RKO (cell line): ENCODE measurements around the gene DPF3.

Experiments
- DNase-seq: peaks from one replicate; pipeline ENCODE4 v3.0.0-alpha.2; 2016; ENCODE audit warnings: low spot score

DPF3 gene

DNA sequence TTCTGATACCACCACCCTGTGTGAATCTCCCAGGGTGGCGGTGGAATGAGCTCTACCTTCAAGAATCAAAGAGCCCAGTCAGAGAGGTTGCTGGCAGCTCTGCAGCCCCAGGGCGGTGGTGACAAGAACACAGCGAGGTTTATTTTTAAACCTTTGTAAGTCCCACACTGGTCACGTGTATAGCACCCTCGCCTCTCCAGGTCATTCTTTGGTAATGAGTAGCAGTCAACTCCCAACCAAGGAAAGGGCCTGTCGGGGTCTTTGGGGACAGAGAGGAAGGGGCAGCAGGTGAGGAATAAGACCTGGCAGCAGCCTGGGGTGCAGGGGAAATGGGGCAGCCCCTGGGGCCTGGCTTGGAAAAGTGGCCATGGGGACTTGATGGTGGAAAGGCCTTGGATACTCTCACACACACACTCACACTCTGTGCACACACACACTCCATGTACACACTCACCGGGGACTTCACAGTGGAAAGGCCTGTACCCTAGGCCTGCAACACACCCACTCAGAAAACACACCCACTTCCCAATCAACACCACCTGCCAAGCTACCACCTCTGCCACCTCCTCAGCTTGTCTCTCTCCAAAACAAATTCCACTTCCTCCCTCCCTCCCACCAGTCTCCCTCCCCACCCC is 178.6 kb downstream of the DPF3 start:
- no peak for DNase-seq

DNA sequence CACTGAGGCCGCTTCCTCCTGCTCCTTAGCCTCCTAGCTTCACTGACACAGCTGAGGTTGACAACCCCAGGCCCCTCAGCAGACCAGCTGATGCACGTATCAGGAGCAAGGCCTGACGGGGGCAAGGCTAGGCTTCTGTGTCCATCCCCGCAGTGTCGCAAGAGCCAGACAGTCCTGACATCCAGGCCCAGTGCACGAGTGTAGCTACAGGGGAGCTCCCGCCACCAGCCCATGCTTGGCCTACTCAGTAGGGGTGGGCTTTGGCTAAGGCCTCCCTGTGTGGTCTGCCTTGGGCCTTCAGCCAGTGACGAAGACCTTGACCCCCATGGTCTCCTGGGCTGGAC is 179.1 kb downstream of the DPF3 start:
- DNase-seq, result no peak

DNA sequence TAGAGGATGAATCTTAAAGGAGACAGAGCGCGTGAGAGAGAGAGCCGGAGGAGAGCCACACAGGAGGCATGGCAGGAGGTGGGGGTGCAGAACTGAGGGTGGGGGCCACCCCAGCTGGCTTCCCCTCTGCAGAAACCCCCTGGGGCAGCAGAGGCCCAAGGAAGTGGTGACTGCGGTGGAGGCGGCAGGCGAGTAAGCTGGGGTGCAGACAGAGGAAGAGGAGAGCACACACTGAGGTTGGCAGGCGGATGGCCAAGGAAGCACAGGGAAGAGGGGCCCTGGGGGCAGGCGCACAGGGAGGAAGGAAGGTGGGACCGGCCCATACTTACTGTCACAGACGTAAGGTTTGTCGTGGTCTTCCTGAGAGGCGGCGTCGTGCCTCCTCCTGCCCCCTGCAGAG is 179.8 kb downstream of the DPF3 start:
- no peak for DNase-seq

DNA sequence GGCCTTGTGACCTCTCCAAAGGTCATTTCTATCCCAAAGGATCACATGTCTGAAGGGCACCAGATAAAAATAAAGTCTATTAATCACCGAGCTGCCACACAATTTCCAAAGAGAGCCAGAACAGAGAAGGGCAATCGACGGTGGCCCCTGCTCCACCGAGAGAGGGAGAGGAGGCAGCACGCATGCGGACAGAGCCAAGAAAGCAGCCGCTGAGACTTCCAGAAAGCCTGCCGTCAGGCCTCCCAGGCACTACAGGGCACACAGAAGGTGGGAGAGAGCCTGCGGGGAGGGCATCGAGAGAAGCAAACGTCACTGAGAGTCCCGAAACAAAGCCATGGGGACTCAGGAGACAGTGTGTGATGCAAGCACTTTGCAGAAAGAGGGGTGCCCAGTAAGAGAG is 182.0 kb downstream of the DPF3 start:
- DNase-seq, result no peak

DNA sequence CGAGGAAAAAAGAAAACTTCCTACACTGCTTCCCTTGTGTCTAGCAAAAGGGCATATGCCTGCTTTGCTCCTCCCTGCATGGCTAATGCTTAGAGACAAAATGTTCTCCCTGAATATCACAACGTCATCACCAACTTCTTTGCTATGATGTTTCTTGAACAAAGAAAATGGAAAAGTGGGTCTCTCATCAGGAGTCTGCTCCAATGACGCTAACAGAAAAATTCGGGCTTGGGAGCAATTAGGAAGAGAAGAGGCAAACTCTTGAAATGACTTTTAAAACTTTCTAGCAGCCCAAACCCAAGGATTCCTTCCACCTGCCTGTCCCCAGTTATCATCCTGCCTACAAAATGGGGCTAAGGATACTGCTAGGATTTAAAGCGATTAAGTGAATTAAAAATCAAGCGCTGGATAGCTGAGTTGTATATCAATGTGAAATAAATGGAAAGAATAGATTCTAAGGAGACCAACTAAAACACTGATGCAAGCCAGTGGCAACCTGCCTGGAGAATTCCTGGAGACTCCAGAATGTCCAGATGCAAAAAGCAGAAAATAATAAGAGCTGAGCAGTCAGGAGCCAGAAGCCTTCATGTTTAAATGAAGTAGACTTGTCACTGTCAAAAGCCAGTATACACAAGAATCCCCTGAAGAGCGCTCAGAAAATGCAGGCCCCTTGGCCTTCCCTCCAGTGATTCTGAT is 183.8 kb downstream of the DPF3 start:
- no peak for DNase-seq

DNA sequence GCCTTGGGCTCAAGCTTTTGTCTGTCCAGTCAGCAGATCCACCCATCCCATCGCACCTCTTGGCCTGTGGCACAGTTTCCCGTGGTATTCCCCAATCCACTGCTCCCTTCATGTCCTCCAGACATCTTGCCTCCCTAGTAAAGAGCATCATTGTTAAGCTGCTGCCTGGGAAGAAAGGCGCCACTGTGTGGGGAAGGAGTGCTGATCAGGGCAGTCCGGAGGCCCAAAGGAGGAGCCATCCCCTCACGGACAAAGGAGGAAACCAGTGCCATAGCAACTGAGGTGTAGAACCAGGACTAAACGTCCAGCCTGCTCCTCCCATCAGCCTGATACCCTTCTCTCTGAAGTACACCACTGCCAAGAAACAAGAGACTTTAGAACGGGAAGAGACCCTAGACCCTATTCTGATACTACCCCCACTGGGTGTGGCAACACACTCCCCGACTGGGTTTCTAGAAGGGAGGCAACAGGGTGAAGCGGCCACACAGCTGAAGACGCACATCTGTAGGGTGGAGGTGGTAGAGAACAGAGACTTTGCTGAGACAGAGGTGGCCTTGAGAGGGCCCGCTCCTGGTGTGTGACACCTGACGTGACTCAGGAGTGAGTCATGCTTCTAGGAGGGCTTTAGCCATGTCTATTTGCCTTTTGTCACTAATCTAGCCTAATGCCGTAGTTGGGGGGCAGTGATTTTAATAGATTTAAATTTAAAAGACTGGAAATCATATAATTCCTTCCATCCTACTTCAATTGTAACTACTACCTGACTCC is 185.0 kb downstream of the DPF3 start:
- no peak for DNase-seq

DNA sequence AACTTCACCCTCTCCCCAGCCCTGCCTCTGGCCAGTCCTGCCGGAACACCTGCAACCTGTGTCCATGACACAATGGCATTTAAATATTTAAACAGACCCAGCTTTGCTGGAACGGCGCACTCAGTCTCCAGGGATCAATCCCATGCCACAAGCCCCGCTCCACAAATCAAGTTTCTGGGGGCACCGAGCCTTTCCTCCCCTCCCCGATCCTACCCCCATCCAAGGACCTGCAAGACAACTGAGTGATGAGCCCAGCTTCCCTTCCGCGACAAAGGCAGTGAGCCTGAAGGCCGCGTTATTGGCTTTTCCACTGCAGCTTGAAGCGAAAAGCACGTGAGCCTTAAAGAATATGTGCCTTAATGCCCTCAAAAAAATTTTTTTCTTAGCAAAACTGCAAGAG is 185.7 kb downstream of the DPF3 start:
- DNase-seq, result no peak

DNA sequence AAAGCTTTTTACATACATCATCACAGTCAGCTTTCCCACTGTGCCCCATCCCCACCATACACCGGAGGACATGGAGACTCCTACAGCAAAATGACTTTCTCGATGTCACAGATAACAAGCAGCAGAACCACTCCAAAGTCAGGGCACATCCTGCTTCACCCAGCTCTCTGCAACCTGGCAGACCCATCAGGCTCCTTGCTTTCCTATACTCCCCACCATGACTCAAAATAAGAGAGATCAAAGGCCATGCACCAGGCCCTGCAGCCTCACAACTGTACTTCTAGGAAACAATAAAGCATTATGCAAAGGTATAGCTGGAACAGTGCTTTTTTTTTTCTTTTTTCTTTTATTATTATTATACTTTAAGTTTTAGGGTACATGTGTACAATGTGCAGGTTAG is 187.4 kb downstream of the DPF3 start:
- no peak for DNase-seq

DNA sequence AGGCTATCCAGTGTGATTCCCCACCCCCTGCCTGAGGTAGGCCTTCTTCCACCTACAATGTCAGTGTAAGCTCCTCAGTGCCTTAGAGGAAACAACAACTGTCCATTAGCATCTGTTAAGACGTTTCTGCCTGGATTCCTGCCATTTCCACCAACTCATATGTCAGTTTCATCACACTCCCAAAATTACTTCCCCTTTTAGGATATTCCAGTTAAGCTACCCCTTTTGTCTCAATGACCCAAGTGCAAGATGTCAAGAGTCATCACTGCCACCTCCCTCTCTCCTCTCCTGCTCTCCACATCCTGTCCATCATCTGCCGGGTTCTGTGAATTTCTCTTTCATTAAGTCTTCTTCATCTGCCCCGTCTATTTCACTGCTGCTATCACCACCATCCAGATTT is 189.4 kb downstream of the DPF3 start:
- DNase-seq, result no peak

DNA sequence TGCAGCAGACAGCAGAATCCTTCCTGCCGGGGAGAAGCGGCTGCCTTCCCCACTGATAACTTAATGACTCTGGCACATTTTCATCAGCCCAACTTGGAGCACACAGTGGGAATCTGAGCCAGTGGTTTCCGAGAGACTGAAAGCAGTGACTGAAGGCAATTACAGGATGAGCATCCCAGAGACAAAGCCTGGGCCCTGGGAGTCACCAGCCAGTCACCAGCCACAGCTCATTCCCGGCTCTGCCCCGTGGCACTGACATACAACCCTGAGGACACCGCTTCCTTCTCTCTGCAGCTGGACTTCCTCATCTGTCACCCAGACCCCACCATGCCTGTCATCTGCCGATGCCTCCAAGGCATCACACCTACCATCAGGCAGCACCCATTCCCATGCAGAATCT is 192.3 kb downstream of the DPF3 start:
- DNase-seq, result no peak

DNA sequence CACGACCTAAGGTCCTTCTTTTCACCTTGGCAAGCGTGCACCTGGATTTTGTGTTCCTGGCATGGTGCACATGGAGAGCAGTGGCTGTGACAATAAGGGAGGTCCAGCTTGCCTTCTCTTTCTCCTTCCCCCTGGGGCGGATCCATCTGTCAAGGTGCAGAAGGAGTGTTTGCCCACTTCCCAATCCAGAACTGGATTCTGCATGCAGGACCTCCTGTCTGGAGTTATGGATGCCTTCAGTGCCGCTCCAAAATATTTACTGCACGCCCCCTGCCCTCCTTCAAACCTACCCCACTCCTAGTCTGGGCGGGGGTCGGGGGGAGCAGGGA is 192.7 kb downstream of the DPF3 start:
- no peak for DNase-seq

DNA sequence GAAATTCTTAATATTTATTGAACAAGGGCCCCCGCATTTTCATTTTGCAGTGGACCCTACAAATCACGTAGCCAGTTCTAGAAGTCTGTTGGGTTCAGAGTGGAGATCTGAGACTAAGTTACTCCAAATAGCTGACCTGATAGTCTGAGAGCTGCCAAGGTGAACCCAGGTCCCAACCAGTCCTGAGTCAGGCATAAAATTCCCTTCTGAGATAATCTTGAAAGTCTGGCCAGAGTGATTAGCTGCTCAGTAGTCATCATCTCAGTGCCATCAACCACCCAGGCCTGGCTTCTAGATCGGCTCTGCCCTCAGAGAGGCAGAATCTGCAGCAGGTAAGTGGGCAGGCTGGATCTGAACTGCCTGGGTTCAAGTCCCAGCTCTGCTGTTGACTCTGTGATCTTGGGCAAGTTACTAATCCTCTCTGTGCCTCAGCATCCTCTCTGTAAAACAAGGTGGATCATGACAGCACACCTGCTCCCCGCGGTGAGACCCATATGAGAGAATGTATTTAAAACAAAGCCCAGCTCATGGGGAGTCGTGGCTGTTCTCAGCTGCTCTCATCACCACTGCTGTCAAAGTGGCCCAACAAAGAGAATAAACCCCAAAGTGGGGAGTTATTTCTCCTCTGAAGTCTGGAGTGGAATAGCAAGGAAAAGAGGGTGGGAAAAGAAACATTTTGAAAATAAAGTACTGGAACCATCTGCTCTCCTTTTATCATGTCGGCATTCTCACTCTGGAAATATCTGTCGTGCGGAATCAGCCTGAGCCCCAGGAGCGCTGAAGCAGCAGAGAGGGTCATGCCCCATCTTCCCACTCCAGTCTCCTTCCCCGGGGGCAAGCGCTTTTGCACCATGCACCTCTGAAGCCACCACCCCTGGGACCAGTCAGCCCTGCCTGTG is 193.3 kb downstream of the DPF3 start:
- DNase-seq, result no peak

DNA sequence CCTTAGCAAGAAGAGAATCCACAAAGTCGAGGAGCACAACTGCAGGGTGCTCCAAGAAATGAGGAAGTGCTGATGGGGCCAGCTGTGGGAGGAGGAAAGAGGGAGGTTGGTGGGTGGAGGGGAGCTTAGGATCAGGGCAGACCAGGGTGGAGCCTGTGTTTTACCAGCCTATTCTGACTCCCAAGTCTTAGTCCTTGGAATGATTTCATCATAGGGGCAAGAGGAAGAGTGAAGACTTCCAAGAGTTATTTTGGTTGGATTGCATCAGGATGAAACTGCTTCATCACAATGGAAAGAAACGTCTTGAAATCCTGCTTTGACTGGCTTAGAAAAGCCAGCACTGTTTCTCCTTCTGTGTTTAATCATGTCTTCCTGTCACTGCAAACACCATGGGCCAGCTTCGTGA is 194.0 kb downstream of the DPF3 start:
- DNase-seq, result no peak

DNA sequence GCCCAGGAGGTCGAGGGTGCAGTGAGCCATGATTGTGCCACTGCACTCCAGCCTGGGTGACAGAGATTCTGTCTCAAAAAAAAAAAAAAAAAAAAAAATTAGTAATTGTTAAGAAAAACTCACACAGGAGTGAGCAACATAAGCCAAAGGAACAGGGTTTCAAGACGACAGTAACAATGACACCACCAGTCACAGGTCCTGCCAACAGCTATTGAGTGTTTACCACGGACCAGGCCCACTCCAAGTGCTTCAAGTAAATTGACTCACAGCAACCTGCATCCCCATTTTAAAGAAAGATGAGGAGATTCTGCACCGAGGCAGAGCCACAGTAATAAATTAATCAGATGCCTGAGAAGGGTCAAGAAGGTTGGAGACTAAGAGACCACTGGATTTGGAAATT is 194.5 kb downstream of the DPF3 start:
- no peak for DNase-seq

DNA sequence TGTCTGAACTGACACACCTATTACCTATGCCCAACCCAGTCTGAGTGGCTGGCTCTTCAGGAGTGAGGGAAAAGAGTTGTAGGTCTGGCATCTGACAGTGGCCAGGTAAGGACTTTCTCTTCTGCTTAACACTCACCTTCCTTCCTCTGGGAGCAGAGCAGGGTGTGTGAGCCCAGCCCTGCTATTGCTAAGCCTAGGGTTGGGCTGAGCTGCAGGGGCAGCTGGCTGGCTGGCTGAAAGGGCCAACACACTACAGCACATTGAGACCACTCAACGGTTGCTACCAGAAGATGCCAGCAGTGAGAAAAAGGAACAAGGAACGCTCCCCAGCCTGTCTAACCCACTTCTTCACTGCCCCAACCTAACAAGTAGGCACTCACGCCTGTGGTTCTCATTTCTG is 201.2 kb downstream of the DPF3 start:
- no peak for DNase-seq

DNA sequence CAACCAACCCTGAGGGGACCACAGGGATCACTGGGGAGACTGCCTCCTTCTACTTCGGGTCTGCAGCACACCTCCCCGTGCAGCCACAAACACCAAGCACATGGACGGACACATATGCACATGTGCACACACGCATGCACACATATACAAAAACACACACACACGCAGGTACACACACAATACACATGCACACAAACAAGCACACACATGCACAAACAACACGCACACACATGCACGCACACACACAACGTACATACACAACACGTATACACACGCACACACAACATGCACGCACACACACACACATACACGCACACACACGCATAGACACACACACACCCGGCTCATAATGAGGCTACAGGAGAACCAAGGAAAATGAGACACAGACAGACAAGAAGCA is 203.6 kb downstream of the DPF3 start:
- DNase-seq, result no peak

DNA sequence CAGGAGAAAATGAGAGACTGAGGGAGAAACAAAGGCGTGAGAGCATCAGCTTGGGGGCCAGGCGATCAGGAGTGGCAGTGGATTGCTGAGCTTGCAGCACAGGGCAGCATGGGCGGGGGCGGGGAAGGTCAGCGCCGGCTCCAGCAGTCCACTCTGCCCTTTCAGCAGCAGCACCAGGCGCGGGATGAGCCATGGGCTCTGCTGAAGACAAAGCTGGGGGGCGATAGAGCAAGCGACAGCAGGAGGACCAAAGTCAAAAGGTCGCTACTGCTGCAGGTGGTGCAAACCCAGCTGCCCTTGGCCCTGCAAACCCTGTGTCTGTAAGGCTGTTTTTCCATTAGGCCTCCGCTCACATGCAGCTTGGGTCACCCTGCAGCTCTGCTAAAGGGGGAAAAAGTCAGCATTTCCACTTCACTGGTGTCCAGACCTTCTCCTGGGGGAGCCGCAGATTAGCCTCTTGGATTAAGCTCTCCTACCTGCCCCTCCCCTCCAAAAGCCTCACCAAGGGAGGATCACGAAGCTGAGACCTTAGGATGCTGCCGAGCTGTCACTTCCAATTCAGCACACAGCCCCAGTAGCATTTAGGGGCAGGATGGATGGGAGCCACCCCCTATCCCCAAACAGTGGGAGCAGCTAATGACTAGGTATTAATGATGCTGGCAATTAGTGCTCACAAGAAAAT is 204.8 kb downstream of the DPF3 start:
- no peak for DNase-seq

DNA sequence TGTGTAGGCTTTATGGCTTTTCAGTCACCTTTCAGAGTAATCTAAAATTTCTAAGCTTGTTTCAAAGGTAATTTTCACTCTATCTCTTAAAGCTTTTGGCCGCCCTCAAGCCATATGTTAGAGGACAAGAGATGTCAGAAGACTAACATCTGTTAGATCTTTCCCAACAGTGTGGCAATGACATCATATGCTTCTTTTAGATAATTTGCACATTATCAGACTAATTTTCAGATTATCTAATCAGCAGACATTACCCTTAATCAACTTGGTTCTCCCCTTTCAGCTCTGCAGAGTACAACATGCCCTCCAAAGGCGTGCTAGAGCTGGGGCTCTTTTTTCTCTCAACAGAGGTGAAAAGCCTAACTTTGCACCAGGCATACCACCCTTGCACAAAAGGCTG is 207.1 kb downstream of the DPF3 start:
- DNase-seq, result no peak

DNA sequence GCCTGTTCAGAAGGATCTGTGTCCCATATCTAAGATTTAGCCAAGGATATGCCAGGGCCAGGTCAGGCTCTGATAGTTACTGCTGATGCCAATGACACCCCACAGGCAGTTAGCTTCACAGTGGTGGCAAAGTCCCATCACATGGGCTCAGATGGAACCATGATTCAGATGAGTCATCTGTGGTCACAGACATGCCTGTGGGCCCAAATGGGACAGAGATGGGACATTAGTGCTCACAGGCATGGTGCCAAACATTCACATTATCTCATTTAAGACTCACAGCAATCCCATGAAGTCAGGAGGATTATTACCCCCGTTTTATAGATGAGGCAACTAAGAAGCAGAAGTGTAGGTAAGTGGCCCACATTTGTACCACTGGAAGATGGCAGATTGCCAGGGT is 207.8 kb downstream of the DPF3 start:
- no peak for DNase-seq

DNA sequence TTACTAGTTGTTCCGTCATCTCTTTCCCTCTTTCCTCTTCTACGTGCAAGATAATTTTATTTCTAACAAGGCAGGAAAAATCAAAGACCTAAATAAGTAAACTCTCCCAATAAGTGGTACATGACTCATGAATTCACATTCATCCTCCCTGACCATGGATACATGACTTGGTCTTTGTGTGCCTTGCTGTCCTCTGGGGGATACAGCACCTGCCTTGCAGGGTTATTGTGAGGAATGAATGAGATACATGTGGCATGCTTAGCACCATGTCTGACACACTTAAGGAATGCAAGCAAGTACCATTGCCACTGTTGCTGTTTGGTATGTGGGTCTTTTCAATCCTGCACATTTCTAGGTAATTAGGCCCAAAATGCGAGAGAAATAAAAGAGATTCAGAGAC is 208.4 kb downstream of the DPF3 start:
- DNase-seq, result no peak

DNA sequence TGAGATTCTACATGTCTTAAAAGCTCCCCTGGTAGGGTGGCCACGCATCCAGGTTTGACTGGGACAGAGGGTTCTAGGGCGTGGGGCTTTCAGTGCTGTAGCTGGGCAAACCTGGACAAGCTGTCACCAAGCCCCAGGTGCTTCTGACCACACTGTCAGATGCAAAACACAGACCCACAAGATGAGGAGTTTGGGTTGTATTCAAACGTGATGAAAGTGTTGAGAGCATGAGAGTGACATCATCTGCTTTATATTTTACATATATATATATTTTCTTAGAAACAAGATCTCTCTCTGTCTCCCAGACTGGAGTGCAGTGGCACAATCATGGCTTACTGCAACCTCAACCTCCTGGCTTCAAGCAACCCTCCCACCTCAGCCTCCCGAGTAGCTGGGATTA is 210.1 kb downstream of the DPF3 start:
- no peak for DNase-seq

DNA sequence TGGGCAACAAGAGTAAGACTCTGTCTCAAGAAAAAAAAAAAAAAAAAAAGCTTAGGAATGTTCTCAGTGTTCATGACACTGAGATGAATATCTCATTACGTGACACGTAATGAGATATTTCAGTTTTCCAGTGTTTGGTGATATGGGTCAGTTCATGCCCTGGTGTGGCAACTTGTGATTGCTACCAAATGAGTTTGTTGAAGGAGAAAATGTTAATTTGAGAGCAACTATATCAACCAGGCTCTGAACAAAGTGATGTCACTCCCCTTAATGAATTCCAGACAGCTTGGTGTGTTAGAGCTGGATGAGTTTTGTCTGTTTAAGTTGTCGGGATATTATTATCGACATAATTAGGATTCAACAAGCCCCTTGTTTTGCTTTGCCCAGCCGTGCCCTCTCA is 211.7 kb downstream of the DPF3 start:
- no peak for DNase-seq
